Brain microvascular endothelial cell (primary cell): ENCODE data around the gene SUPT5H.
A peak's percentile ranks its signal among the peaks of the same experiment; 100 is the strongest.

Experiments
- DNase-seq: peaks from one replicate; pipeline ENCODE4 v3.0.0-alpha.2; 2020
- H3K27ac ChIP-seq: fragments of 250-450 bp; sonication (Bioruptor Pico); 2 replicates; pipeline ENCODE4 v1.5.1; 2020; ENCODE audit warnings: mild to moderate bottlenecking, moderate library complexity
- H3K27me3 ChIP-seq: fragments of 250-450 bp; sonication (Bioruptor Pico); replicated peaks from 2 replicates; pipeline ENCODE4 v1.5.1; 2020; ENCODE audit warnings: mild to moderate bottlenecking
- H3K36me3 ChIP-seq: fragments of 250-450 bp; sonication (Bioruptor Pico); replicated peaks from 2 replicates; pipeline ENCODE4 v1.5.1; 2020; ENCODE audit warnings: mild to moderate bottlenecking
- H3K4me3 ChIP-seq: 2 replicates; pipeline ENCODE4 v1.5.1; 2011; ENCODE audit warnings: low read depth, mild to moderate bottlenecking, control low read depth, low read length, moderate library complexity
- CTCF ChIP-seq: IDR thresholded peaks from 2 replicates; pipeline ENCODE4 v1.5.1; 2011; ENCODE audit warnings: low read depth, mild to moderate bottlenecking, moderate library complexity, low read length, control low read depth, inconsistent platforms; ENCODE audit errors: missing control alignments
- in situ Hi-C: cut with HindIII; loops from 2 replicates; pipeline ENCODE4 v1.10.0; 2017; ENCODE audit warnings: low sequenced_read_pairs, low pct_ligation_motif_present

The SUPT5H gene

GRCh38 chr19:39428283-39429112 lies 16.9 kb upstream of the SUPT5H start:
- peaks cover 38% of the 10 kb centered on the region for H3K36me3 ChIP-seq
- in situ Hi-C loops = no loop called here
- H3K27ac ChIP-seq = peak overlapping the region; percentile 99
- no peak overlapping the region for H3K4me3 ChIP-seq
- peak; percentile 91 for DNase-seq
- no peaks in the 10 kb centered on the region for H3K27me3 ChIP-seq
- no peak for TF ChIP-seq CTCF

GRCh38 chr19:39430675-39431593 lies 14.4 kb upstream of the SUPT5H start:
- H3K4me3 ChIP-seq = peak overlapping the region; percentile 15
- no peaks in the 10 kb centered on the region for H3K27me3 ChIP-seq
- no peak for TF ChIP-seq CTCF
- H3K36me3 ChIP-seq = peaks cover 35% of the 10 kb centered on the region
- peak; percentile 99 for DNase-seq
- in situ Hi-C loops = no loop called here
- peak overlapping the region; percentile 99 for H3K27ac ChIP-seq

- in situ Hi-C loops = no loop called here
- H3K4me3 ChIP-seq = no peak overlapping the region
- H3K27me3 ChIP-seq = no peaks in the 10 kb centered on the region
- TF ChIP-seq CTCF = no peak
- no peak for DNase-seq
- peaks cover 35% of the 10 kb centered on the region for H3K36me3 ChIP-seq
- H3K27ac ChIP-seq = peak overlapping the region; percentile 99
Measured at GRCh38 chr19:39432677-39433025, 12.7 kb upstream of the SUPT5H start.

- Histone ChIP-seq H3K36me3 (peaks cover 35% of the 10 kb centered on the region), H3K4me3 (peak overlapping the region; percentile 97), H3K27ac (peak overlapping the region; percentile 99), H3K27me3 (no peaks in the 10 kb centered on the region)
- TF ChIP-seq CTCF = no peak
- in situ Hi-C loops = no loop called here
- no peak for DNase-seq
Measured at GRCh38 chr19:39433480-39434079, 11.8 kb upstream of the SUPT5H start.

- TF ChIP-seq CTCF = no peak
- peaks cover 35% of the 10 kb centered on the region for H3K36me3 ChIP-seq
- no peaks in the 10 kb centered on the region for H3K27me3 ChIP-seq
- H3K27ac ChIP-seq = peak overlapping the region; percentile 99
- peak overlapping the region; percentile 97 for H3K4me3 ChIP-seq
- in situ Hi-C loops = no loop called here
- DNase-seq = no peak
Measured at GRCh38 chr19:39434123-39435076, 11.0 kb upstream of the SUPT5H start.
